Ishikawa (cell line): ENCODE results near the gene MMP15.

ENCODE experiments used
- CEBPB ChIP-seq: IDR thresholded peaks from 2 replicates; pipeline ENCODE4 v1.6.1; 2012
- CREB1 ChIP-seq: IDR thresholded peaks from 2 replicates; pipeline ENCODE4 v1.6.1; 2012; ENCODE audit warnings: low read depth
- EGR1 ChIP-seq: IDR thresholded peaks from 2 replicates; pipeline ENCODE4 v1.6.1; 2012
- EP300 ChIP-seq: IDR thresholded peaks from 2 replicates; pipeline ENCODE4 v1.6.1; 2012; ENCODE audit warnings: borderline replicate concordance
- FOXM1 ChIP-seq: IDR thresholded peaks from 2 replicates; pipeline ENCODE4 v1.6.1; 2012; ENCODE audit warnings: low read depth, borderline replicate concordance
- MAX ChIP-seq: IDR thresholded peaks from 2 replicates; pipeline ENCODE4 v1.6.1; 2012
- RAD21 ChIP-seq: IDR thresholded peaks from 2 replicates; pipeline ENCODE4 v1.6.1; 2012; ENCODE audit warnings: low read depth
- REST ChIP-seq: IDR thresholded peaks from 2 replicates; pipeline ENCODE4 v1.6.1; 2012; ENCODE audit warnings: low read depth, mild to moderate bottlenecking
- TCF12 ChIP-seq: IDR thresholded peaks from 2 replicates; pipeline ENCODE4 v1.6.1; 2012; ENCODE audit warnings: low read depth
- TEAD4 ChIP-seq: IDR thresholded peaks from 2 replicates; pipeline ENCODE4 v1.6.1; 2012
- USF1 ChIP-seq: IDR thresholded peaks from 2 replicates; pipeline ENCODE4 v1.6.1; 2012
- YY1 ChIP-seq: IDR thresholded peaks from 2 replicates; pipeline ENCODE4 v1.6.1; 2012; ENCODE audit warnings: low read depth
- ZBTB7A ChIP-seq: IDR thresholded peaks from 2 replicates; pipeline ENCODE4 v1.6.1; 2012; ENCODE audit warnings: low read depth

- TF ChIP-seq YY1 (no peak), EP300 (no peak), REST (no peak), EGR1 (no peak), RAD21 (no peak), CEBPB (no peak), ZBTB7A (no peak), TEAD4 (no peak), MAX (no peak), FOXM1 (no peak), CREB1 (no peak), TCF12 (no peak), USF1 (no peak)
Observed at GRCh38 chr16:58009856-58010416, 15.6 kb upstream of the MMP15 start.
